Measurements from ENCODE around the gene IRF6. TPM values are rescaled to one million over a fixed set of nuclear protein-coding genes. Genes with fewer than 3 reads are reported as not detected.
A peak's percentile ranks its signal among the peaks of the same experiment; 100 is the strongest.

The IRF6 gene
- total RNA-seq, 4 donors from 2014 or later, result 0.42 to 1.8 (median 1.4) TPM

DNA sequence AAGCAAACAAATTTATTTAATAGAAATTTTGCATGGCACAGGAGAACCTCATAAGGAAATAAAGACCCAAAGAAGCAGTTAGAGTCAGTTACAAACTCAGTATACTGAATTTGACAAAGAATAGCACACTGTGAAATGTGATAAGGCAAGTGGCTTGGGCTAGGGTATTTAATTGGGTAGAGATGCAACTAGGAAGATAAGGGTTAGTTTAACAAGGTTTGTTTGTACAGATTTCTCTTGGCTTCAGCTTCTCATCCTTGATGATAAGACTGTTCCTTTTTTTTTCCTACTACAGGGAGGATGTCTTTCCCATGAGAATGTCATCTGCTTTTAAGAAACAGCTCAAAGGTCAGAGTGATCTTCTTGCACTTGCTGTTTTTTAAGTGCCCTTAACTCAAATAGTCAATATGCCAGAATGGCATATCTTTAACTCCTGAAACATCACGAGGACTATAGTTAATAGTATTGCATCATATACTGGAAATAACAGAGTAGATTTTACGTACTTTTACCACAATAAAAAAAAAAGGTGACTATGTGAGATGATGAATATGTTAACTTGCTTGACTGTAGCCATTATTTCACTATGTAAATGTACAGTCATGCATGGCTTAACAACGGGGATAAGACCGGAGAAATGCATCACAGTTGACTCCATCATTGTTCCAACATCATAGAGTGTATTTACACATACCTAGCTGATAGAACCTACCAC, 59.3 kb downstream of the IRF6 start:
- WGBS, 2 donors, result 78 to 86% methylated on average over 4 of the region's 4 CpGs
- no peak overlapping the region for H3K4me3 ChIP-seq
- H3K27ac ChIP-seq, result no peak overlapping the region
- DNase-seq (ENCODE audit: low spot score in 2 of 2), result no peak
- H3K4me1 ChIP-seq, result peaks cover 0 to 27% (median 5%) of the 10 kb centered on the region in 4 donors
- H3K36me3 ChIP-seq, result no peaks in the 10 kb centered on the region
- no peak for TF ChIP-seq EP300 (IDR thresholded peaks at IDR 0.05)
- TF ChIP-seq, protein P1, sequence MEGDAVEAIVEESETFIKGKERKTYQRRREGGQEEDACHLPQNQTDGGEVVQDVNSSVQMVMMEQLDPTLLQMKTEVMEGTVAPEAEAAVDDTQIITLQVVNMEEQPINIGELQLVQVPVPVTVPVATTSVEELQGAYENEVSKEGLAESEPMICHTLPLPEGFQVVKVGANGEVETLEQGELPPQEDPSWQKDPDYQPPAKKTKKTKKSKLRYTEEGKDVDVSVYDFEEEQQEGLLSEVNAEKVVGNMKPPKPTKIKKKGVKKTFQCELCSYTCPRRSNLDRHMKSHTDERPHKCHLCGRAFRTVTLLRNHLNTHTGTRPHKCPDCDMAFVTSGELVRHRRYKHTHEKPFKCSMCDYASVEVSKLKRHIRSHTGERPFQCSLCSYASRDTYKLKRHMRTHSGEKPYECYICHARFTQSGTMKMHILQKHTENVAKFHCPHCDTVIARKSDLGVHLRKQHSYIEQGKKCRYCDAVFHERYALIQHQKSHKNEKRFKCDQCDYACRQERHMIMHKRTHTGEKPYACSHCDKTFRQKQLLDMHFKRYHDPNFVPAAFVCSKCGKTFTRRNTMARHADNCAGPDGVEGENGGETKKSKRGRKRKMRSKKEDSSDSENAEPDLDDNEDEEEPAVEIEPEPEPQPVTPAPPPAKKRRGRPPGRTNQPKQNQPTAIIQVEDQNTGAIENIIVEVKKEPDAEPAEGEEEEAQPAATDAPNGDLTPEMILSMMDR (IDR thresholded peaks at IDR 0.05), result no peak
- TF ChIP-seq POLR2A (IDR thresholded peaks at IDR 0.05), result no peak
- H3K9me3 ChIP-seq, result no peaks in the 10 kb centered on the region
- no peaks in the 10 kb centered on the region for H3K27me3 ChIP-seq

DNA sequence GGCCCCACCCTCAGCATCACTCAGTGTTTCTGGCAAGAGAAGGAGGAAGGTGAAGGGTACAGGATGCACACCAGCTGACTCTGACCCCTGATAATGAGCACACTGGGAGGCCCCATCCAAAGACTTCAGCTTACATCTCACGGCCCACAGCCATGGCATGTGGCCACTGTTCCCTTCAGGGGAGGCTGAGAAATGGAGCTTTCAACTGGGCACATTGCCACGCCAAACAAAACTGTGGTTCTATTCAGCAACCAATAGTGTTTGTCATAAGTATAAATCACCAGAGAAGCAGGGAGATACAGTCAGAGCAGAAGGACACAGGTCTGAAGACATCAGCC, 62.8 kb downstream of the IRF6 start:
- WGBS, 2 donors, result 39 to 69% methylated on average over 2 of the region's 2 CpGs
- Histone ChIP-seq H3K4me1 (peaks cover 0 to 29% (median 5%) of the 10 kb centered on the region in 4 donors), H3K27me3 (no peaks in the 10 kb centered on the region), H3K27ac (peak overlapping the region in 2 of 4 donors; percentile 77 to 80), H3K4me3 (no peak overlapping the region), H3K36me3 (no peaks in the 10 kb centered on the region), H3K9me3 (no peaks in the 10 kb centered on the region)
- TF ChIP-seq EP300 (IDR thresholded peaks at IDR 0.05) (peak in 1 of 2 donors; percentile 59), POLR2A (IDR thresholded peaks at IDR 0.05) (no peak)
- TF ChIP-seq, protein P1 (IDR thresholded peaks at IDR 0.05), result no peak
- peak; percentile 26 to 63 for DNase-seq (ENCODE audit: low spot score in 2 of 2)

DNA sequence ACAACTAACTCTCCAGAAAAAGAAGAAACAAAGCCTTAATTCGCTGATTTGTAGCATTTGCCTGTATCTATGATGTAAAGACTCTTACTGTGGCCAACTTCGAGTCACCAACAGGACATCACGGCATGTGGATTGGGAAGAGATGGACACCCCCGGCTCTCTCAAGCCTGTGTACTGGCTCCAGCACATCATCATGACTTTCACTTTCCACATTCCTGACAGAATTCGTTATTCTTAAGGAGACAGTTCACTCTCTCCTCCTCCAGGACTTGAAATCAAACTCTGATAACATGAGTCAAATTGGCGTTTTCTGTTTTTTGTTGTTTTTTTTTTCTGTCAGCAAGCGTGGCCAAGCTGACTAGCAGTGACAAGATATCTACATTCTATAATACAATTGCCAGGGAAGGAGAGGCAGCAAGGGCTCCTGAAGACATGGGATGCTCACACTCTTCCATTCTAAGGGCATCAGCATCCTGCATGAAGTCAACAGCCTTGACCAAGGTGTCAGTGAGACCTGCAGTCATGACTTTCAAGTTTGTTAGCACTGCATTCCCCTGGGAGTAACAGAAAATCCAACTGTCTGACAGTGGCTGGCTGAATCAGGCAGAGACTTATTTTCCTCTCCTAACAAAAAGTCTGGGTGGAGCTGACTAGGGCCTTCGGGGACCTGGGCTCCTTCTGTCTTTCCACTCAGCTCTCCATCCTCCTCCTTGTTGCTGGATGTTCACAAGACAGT, 63.4 kb downstream of the IRF6 start:
- 48 to 49% methylated on average over 8 of the region's 8 CpGs for WGBS, 2 donors
- Histone ChIP-seq H3K4me1 (peaks cover 0 to 24% (median 5%) of the 10 kb centered on the region in 4 donors), H3K27me3 (no peaks in the 10 kb centered on the region), H3K27ac (peak overlapping the region in 3 of 4 donors; percentile 52 to 80 (median 77)), H3K4me3 (peak overlapping the region in 1 of 4 donors; percentile 31), H3K9me3 (no peaks in the 10 kb centered on the region), H3K36me3 (no peaks in the 10 kb centered on the region)
- TF ChIP-seq, protein P1 (IDR thresholded peaks at IDR 0.05), result no peak
- no peak for TF ChIP-seq POLR2A (IDR thresholded peaks at IDR 0.05)
- no peak for TF ChIP-seq EP300 (IDR thresholded peaks at IDR 0.05)
- DNase-seq (ENCODE audit: low spot score in 2 of 2), result no peak

DNA sequence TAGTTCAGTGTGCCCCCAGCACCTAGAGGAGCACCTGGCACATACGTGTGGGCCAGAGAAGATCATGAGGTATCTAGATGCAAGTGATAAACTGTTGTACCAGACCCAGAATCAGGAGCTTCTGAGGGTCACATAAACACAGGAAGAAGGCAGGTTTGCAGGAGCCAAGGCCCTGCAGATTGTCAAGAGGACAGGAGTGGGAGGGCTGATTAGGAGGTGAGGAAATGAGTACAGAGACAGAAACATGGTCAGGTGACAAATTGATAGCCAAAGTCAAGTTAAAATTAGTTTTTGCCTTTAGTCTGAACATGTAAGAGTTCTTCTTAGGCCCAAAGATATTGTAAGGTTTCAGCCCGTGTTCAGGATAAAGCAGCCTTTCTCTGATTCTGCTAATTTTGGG, 64.1 kb downstream of the IRF6 start:
- peak overlapping the region in 1 of 4 donors; percentile 31 for H3K4me3 ChIP-seq
- peaks cover 0 to 20% (median 3%) of the 10 kb centered on the region in 4 donors for H3K4me1 ChIP-seq
- H3K27ac ChIP-seq, result peak overlapping the region in 3 of 4 donors; percentile 52 to 80 (median 77)
- TF ChIP-seq, protein P1 (IDR thresholded peaks at IDR 0.05), result no peak
- TF ChIP-seq POLR2A (IDR thresholded peaks at IDR 0.05), result no peak
- no peak for TF ChIP-seq EP300 (IDR thresholded peaks at IDR 0.05)
- DNase-seq (ENCODE audit: low spot score in 2 of 2), result no peak
- H3K36me3 ChIP-seq, result no peaks in the 10 kb centered on the region
- WGBS, 2 donors, result 74 to 79% methylated on average over 2 of the region's 2 CpGs
- H3K9me3 ChIP-seq, result no peaks in the 10 kb centered on the region
- no peaks in the 10 kb centered on the region for H3K27me3 ChIP-seq

DNA sequence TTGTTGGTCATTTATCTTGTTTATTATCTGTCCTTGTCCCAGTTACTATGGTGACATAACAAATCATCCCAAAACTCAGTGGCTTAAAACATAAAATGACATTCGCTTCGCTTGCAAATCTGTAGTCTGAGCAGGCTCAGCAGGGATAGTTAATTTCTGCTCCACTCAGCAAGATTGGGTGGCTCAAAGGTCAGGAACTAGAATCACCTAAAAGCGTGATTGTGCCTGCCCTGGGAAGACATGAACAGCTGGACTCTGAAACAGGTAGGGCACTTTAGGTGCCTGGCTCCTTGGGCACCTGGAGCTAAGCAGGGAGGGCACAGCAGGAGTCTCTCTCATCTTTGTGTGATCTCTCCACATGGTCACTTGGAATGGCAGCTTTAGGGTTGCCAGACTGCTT, 64.7 kb downstream of the IRF6 start:
- Histone ChIP-seq H3K27ac (peak overlapping the region in 1 of 4 donors; percentile 77), H3K9me3 (no peaks in the 10 kb centered on the region), H3K36me3 (no peaks in the 10 kb centered on the region), H3K27me3 (no peaks in the 10 kb centered on the region), H3K4me1 (peaks cover 0 to 20% (median 3%) of the 10 kb centered on the region in 4 donors), H3K4me3 (no peak overlapping the region)
- no peak for TF ChIP-seq EP300 (IDR thresholded peaks at IDR 0.05)
- TF ChIP-seq POLR2A (IDR thresholded peaks at IDR 0.05), result no peak
- TF ChIP-seq, protein P1 (IDR thresholded peaks at IDR 0.05), result no peak
- 92 to 93% methylated on average over 3 of the region's 3 CpGs for WGBS, 2 donors
- no peak for DNase-seq (ENCODE audit: low spot score in 2 of 2)

All from tibial nerve (tissue), 4 donors.